Subcutaneous adipose tissue (tissue), 4 donors: Measurements from ENCODE around the gene KCNH1. TPM values are rescaled to one million over a fixed set of nuclear protein-coding genes. Genes with fewer than 3 reads are reported as not detected.

ENCODE experiments used
- CTCF ChIP-seq: fragments of 450-650 bp; IDR thresholded peaks from one replicate; pipeline ENCODE4 v1.5.1; 2016; ENCODE audit warnings: low read depth, mild to moderate bottlenecking, control low read depth, antibody characterized with exemption, moderate library complexity
- total RNA-seq, 4 donors: library from RNA; depleted of rRNA; stranded (reverse); fragments of >200 nt; gene quantifications; one replicate each; pipeline ENCODE4 v1.1.0, GENCODE V29; 2016

Gene KCNH1
- total RNA-seq, 4 donors from 2014 or later: 0.44 TPM; not detected in 3

DNA sequence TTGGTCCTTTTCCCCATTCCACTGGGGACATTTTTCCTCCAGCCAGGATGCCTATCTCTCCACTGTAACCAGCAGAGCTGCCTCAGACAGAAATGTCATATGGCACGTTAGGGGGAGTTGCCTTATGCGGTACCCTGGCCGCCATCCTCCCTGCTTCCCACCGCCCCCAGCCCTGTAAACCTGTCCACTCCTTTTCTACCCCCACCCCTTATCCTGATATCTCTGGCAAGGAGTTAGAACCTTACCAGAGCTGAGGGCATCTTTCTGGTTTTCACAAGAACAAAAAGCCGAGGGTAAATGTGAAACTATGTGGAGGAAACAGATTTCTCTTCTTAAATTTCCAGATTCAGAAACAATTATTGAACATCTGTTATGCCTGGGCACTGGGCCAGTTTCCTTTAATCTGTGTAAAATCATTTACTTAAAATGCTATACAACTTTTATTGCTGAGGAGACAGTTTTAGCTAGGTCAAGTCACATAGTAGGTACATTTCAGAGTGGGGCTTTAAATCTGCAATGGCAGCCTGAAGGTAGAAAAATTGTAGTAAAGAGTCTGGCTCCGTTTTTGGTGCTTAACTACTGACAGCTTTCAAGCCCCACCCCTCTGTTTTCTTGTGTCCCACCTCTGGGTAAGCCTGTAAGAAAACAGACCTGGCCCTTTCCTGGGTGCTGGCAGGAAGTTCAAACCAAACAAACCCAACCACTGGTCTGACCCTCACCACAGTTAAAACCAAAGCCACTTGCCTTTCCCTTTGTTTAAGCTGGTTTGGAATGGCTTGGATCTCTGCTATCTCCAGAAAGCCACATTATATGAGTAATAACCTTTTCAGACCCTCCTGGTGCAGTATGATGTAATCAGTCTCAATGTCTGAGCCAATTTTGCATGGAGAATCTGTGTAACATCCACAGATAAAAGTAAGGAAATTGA, 486.3 kb downstream of the KCNH1 start:
- TF ChIP-seq CTCF: no peak

DNA sequence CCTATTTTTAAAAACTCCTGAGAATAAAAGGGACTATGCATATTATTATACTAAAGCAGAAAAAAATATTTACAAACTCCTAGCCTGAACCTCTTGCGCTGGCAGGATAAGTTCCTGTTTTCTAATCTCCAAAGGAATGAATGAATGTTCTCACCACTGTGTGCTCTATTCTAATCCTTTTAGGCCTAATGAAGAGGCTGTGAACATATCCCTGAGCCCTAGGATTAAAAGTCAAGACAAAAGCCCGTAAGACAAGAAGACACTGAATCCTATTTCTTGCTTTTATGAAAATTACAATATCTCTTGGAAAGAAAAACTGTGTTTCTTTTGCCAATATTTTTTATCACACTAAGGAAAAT, 487.7 kb downstream of the KCNH1 start:
- TF ChIP-seq CTCF: no peak

GRCh38 chr1:210645582-210646257, 488.2 kb downstream of the KCNH1 start:
- no peak for TF ChIP-seq CTCF

GRCh38 chr1:210641582-210641981, 492.4 kb downstream of the KCNH1 start:
- no peak for TF ChIP-seq CTCF

DNA sequence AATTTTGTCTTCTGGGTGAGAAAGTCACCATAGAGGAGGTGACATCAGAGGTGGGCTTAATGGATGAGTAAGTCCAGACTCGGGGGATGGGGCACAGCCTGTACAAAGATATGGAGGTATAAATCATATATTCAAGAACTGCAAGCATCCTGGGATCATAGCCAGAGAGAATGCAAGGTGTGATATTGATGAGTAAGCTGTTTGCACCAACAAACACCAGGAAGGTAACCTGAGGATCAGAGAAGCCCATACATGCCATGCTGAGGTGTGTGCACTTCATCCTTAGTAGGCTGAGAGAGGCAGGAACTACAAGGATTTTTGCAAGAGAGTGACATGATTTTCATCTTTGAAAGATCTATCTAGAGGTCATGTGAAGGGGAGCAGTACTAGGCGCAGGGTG, 498.8 kb downstream of the KCNH1 start:
- TF ChIP-seq CTCF: no peak

DNA sequence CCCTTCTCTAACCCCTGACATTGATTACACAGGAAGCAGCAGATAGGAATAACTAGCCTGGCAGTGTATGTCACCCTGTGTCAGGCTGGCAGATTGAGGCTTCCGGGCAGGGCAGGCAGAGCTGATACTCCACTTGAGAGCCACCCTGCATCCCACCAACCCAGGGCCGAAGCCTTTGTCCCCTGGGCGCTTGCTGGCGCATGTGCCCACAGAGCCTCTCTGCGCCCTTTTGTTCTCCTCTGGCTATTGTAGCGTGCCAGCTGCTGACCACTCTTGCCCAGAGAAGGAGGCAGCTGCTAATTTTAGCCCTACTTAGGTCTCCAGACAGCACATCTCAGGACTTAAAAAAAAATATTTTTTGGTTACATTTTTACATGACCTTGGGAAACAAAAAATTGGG, 500.3 kb downstream of the KCNH1 start:
- no peak for TF ChIP-seq CTCF

DNA sequence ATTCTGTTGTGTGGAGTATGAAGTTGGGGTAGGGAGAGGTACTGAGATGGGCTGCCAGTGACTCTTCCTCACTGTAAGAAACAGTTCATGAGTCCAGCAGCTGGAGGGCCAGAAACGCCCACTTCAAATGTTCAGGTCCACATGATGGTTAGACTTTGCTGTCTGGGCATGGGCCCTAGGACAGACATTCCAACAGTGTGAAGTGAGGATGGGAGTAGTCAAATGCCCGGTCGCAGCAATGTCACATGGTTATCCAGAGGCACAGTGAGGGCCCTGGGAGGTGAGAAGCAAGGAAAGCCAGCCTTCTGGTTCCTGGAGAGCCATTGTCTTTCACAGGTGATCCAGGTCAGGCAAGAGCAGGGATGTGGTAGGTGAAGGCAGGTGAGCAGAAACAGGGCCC, 500.8 kb downstream of the KCNH1 start:
- TF ChIP-seq CTCF: no peak
